Gastrocnemius medialis (tissue), 4 donors: ENCODE results near the gene PPP1R8.

Experiments
- POLR2A ChIP-seq, 2 donors: fragments of 450-650 bp; IDR thresholded peaks; one replicate each; pipeline ENCODE4 v1.6.1; 2017; ENCODE audit warnings: antibody characterized with exemption in 2 of 2, mild to moderate bottlenecking in 2 of 2, moderate library complexity in 2 of 2
- TF ChIP-seq, protein P1 (sequence below), 5 experiments: fragments of 450-650 bp in 3 of 5; fragments of 200-600 bp in 2 of 5; sonication (generic) in 2 of 5; IDR thresholded peaks in 4 of 5; conservative IDR thresholded peaks in 1 of 5; 1 replicate in 4 of 5; 2 replicates in 1 of 5; pipeline ENCODE4 v1.5.1; 2016 to 2019; ENCODE audit warnings: antibody characterized with exemption in 5 of 5, mild to moderate bottlenecking in 3 of 5, moderate library complexity in 3 of 5

DNA sequence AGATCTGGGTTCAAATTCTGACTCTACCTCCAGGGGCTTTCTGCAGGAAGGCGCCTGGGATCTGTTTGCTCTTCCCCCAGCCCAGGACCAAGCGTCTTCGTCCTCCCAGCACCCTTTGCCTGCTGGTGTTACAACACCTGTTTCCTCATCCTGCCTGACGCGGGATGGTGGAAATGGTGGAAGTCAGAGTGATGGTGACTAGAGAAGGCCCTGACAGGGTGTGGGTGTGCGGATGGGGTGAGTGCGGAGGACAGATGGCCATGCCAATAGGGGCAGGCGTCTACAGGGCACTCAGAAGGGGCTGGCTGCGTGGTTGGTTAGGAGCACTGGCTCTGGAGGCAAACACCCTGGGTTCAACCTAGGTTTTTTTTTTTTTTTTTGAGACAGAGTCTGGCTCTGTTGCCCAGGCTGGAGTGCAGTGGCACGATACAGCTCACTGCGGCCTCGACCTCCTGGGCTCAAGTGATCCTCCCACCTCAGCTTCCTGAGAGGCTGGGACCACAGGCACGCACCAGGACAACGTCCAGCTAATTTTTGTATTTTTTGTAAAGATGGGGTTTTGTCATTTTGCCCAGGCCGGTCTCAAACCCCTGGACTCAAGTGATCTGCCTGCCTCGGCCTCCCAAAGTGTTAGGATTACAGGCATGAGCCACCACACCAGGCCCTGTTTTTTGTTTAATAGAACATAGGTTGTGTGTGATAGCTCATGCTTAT lies 43.2 kb downstream of the PPP1R8 start:
- TF ChIP-seq, protein P1, sequence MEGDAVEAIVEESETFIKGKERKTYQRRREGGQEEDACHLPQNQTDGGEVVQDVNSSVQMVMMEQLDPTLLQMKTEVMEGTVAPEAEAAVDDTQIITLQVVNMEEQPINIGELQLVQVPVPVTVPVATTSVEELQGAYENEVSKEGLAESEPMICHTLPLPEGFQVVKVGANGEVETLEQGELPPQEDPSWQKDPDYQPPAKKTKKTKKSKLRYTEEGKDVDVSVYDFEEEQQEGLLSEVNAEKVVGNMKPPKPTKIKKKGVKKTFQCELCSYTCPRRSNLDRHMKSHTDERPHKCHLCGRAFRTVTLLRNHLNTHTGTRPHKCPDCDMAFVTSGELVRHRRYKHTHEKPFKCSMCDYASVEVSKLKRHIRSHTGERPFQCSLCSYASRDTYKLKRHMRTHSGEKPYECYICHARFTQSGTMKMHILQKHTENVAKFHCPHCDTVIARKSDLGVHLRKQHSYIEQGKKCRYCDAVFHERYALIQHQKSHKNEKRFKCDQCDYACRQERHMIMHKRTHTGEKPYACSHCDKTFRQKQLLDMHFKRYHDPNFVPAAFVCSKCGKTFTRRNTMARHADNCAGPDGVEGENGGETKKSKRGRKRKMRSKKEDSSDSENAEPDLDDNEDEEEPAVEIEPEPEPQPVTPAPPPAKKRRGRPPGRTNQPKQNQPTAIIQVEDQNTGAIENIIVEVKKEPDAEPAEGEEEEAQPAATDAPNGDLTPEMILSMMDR (IDR thresholded peaks at IDR 0.05 in 4 of 5, conservative IDR thresholded peaks at IDR 0.05 in 1 of 5), result no peak
- TF ChIP-seq POLR2A (IDR thresholded peaks at IDR 0.05), result peak in 1 of 2 donors; percentile 15
